Testis (tissue), 3 donors: Measurements from ENCODE around the gene NPAS3. TPM values are rescaled to one million over a fixed set of nuclear protein-coding genes. Genes with fewer than 3 reads are reported as not detected.

ENCODE experiments used
- DNase-seq: peaks from one replicate; pipeline ENCODE4 v3.0.0-alpha.2; 2019
- H3K27ac ChIP-seq, 2 donors: fragments of 200-600 bp; sonication (generic); one replicate each; pipeline ENCODE4 v1.5.1; 2019
- H3K27me3 ChIP-seq: fragments of 200-600 bp; sonication (generic); one replicate; pipeline ENCODE4 v1.5.1; 2019
- H3K36me3 ChIP-seq: fragments of 200-600 bp; sonication (generic); one replicate; pipeline ENCODE4 v1.5.1; 2017; ENCODE audit warnings: low read depth; ENCODE audit errors: missing control alignments
- H3K4me1 ChIP-seq: fragments of 200-600 bp; sonication (generic); one replicate; pipeline ENCODE4 v1.5.1; 2019
- H3K4me3 ChIP-seq, 2 donors: fragments of 200-600 bp; sonication (generic); one replicate each; pipeline ENCODE4 v1.5.1; 2017 to 2019
- H3K9me3 ChIP-seq: fragments of 200-600 bp; sonication (generic); one replicate; pipeline ENCODE4 v1.5.1; 2017
- CTCF ChIP-seq, 3 experiments: fragments of 450-650 bp in 2 of 3; fragments of 200-600 bp in 1 of 3; sonication (generic) in 1 of 3; IDR thresholded peaks; one replicate each; pipeline ENCODE4 v1.5.1; 2016 to 2019; ENCODE audit warnings: antibody characterized with exemption in 3 of 3, mild to moderate bottlenecking in 2 of 3, moderate library complexity in 1 of 3
- POLR2A ChIP-seq: fragments of 450-650 bp; IDR thresholded peaks from one replicate; pipeline ENCODE4 v1.6.1; 2017; ENCODE audit warnings: antibody characterized with exemption, mild to moderate bottlenecking, moderate library complexity
- WGBS, 2 donors: methylation state at CpG; one replicate each; pipeline ENCODE4 v1.1.5; 2018; 5-methylcytosine and 5-hydroxymethylcytosine counted together
- intact Hi-C: fragments of 100-400 bp; cut with DNase I; formaldehyde crosslinking; loops from one replicate; pipeline ENCODE4 v1.15.1; 2023; ENCODE audit warnings: low total_unique reads
- polyA plus RNA-seq: library from polyadenylated mRNA; stranded (reverse); fragments of 350-450 nt; fragmentation: Illumina TruSeq; extraction: RNeasy Lipid Tissue Mini Kit (QIAGEN cat#74804); gene quantifications from one replicate; pipeline ENCODE4 v1.2.3, GENCODE V29; 2014; ENCODE audit warnings: low read depth, low replicate concordance; ENCODE audit not compliant: insufficient read depth
- total RNA-seq, 2 donors: library from RNA; depleted of rRNA; stranded (reverse); fragments of >200 nt; gene quantifications; one replicate each; pipeline ENCODE4 v1.2.3, GENCODE V29; 2016

NPAS3 gene
- total and polyA plus RNA-seq, 3 donors from 2014 or later = 1.1 to 3.7 (median 1.8) TPM

GRCh38 chr14:33165144-33165925, 226.7 kb downstream of the NPAS3 start:
- Histone ChIP-seq H3K36me3 (no peaks in the 10 kb centered on the region), H3K9me3 (no peaks in the 10 kb centered on the region), H3K4me1 (no peaks in the 10 kb centered on the region), H3K27ac (no peak overlapping the region), H3K27me3 (no peaks in the 10 kb centered on the region), H3K4me3 (no peak overlapping the region)
- DNase-seq = no peak
- 74 to 79% methylated on average over 8 of the region's 8 CpGs for WGBS, 2 donors
- TF ChIP-seq CTCF (IDR thresholded peaks at IDR 0.05) (no peak), POLR2A (no peak)
- intact Hi-C loops = no loop called here

GRCh38 chr14:33165926-33166289, 227.2 kb downstream of the NPAS3 start:
- no peak overlapping the region for H3K27ac ChIP-seq
- TF ChIP-seq CTCF (IDR thresholded peaks at IDR 0.05) = no peak
- no peak for TF ChIP-seq POLR2A
- intact Hi-C loops = no loop called here
- H3K4me1 ChIP-seq = no peaks in the 10 kb centered on the region
- no peaks in the 10 kb centered on the region for H3K36me3 ChIP-seq
- no peaks in the 10 kb centered on the region for H3K9me3 ChIP-seq
- no peaks in the 10 kb centered on the region for H3K27me3 ChIP-seq
- DNase-seq = no peak
- no peak overlapping the region for H3K4me3 ChIP-seq
- 85 to 91% methylated on average over 5 of the region's 5 CpGs for WGBS, 2 donors

GRCh38 chr14:33175951-33176350, 237.3 kb downstream of the NPAS3 start:
- no peaks in the 10 kb centered on the region for H3K27me3 ChIP-seq
- H3K4me1 ChIP-seq = no peaks in the 10 kb centered on the region
- no peaks in the 10 kb centered on the region for H3K9me3 ChIP-seq
- no peaks in the 10 kb centered on the region for H3K36me3 ChIP-seq
- no peak for DNase-seq
- intact Hi-C loops = no loop called here
- H3K27ac ChIP-seq = no peak overlapping the region
- TF ChIP-seq CTCF (IDR thresholded peaks at IDR 0.05) (no peak), POLR2A (no peak)
- no peak overlapping the region for H3K4me3 ChIP-seq

GRCh38 chr14:33184587-33184986, 245.9 kb downstream of the NPAS3 start:
- Histone ChIP-seq H3K36me3 (no peaks in the 10 kb centered on the region), H3K9me3 (no peaks in the 10 kb centered on the region), H3K4me1 (no peaks in the 10 kb centered on the region), H3K27ac (no peak overlapping the region), H3K27me3 (no peaks in the 10 kb centered on the region), H3K4me3 (no peak overlapping the region)
- intact Hi-C loops = no loop called here
- TF ChIP-seq CTCF (IDR thresholded peaks at IDR 0.05) (no peak), POLR2A (no peak)
- 67 to 68% methylated on average over 2 of the region's 2 CpGs for WGBS, 2 donors
- DNase-seq = no peak

- no peak for TF ChIP-seq POLR2A
- no peak for TF ChIP-seq CTCF (IDR thresholded peaks at IDR 0.05)
- H3K9me3 ChIP-seq = no peaks in the 10 kb centered on the region
- no peaks in the 10 kb centered on the region for H3K36me3 ChIP-seq
- no peaks in the 10 kb centered on the region for H3K27me3 ChIP-seq
- H3K4me3 ChIP-seq = no peak overlapping the region
- intact Hi-C loops = no loop called here
- no peak for DNase-seq
- no peak overlapping the region for H3K27ac ChIP-seq
- H3K4me1 ChIP-seq = no peaks in the 10 kb centered on the region
Observed at GRCh38 chr14:33186656-33187055, 248.0 kb downstream of the NPAS3 start.
